CD4-positive, alpha-beta T cell treated with Interleukin-15 for 4 hours (primary cell): Measurements from ENCODE around the gene NOSTRIN.
A peak's percentile ranks its signal among the peaks of the same experiment; 100 is the strongest.
"Not testable (repeated sequence)": the region's sequence is repeated elsewhere in the genome, so short reads cannot be mapped to it uniquely, and the experiment has no call there.

Experiments
- DNase-seq: peaks from one replicate; pipeline ENCODE4 v3.0.0-alpha.2; 2020; ENCODE audit warnings: low spot score

The NOSTRIN gene, protein sequence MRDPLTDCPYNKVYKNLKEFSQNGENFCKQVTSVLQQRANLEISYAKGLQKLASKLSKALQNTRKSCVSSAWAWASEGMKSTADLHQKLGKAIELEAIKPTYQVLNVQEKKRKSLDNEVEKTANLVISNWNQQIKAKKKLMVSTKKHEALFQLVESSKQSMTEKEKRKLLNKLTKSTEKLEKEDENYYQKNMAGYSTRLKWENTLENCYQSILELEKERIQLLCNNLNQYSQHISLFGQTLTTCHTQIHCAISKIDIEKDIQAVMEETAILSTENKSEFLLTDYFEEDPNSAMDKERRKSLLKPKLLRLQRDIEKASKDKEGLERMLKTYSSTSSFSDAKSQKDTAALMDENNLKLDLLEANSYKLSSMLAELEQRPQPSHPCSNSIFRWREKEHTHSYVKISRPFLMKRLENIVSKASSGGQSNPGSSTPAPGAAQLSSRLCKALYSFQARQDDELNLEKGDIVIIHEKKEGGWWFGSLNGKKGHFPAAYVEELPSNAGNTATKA

DNA sequence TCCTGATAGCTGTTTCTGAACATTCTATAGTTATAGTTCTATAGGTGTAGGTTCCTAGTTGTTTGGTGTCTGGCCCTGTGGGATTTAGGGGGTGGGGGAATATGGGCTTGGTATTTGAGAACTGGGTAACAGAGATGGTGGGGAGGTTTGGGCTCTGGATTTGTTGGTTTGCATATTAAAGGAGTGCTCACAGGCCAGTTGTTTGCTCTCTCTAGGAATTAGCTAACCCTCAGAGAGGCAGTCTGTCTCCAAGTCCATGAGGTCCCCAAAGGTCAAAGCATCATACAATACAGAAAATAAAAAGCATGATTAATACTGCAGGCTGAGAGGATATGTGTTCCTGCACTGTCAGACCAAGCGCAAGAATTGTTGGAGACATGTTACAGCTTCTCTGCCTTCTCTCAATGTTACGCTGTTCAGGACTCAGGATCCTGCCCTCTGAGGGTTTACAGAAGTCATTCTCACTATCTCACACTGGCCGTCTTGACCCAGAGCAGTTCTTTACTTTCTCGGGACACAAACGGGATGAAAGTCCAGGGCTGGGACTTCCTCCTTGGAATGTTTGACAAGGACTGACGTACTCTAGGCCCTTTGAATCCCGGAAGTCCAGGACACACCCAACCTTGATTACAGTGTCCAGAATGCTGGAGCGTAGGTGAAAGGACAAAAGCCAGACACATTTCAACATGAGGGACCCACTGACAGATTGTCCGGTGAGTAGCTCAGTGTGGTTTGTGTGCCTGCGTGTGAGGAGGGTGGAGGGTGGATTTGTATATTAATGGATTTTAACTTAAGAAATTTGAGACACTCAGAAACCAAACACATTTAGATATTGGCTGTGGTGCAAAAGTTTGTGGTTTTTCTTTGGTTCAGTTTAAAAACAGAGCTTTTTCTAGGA lies at the start of gene NOSTRIN:
TSS of gene NOSTRIN (plus strand) at position 677 of the 898 bp plus-strand sequence. CDS start at position 687, 10 bp downstream.
- no peak for DNase-seq

DNA sequence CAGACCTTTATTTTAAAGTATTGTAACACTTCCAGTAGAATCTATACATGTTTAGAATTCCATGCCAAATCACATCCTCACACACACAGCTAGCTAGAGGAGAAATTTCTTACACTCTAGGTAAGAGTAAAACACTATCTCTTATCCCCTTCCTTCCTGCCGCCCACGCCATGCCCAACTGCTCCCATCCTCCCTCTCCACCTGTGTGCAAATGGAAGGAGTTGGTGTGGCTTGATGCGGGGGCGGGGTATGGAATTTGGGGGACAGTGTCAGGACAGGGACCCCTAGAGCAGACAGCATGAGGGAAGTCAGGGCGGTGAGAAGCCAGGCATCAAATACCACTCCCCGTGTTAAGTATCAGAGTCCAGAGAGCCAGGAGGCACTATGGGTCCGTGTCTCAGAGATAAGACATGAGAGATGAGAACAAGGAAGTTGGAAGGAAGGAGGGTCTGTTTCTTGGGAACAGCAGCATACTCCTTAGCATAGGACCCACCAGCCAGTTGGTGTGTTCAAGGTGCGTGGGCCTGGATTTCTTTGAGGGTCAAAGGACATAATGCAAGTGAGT lies 48.6 kb upstream of the NOSTRIN start:
- no peak for DNase-seq

DNA sequence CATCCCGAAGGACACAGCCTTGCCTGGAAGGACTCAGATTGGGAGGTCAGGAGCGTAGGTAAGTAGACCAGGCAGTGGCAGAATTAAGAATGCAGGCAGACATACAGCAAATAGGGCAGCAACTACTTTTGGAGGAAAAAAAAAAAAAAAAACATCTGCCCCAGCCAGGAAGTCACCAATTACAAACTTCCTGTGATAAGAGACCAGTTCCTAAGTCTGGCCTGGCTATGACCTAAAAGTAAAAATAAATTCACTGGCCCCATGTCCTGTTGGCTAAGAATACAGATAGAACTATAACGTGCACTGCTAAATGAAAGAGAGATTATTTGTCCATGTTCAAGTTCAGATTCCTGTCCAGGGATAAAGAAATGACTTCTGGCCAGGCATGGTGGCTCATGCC lies 45.2 kb upstream of the NOSTRIN start:
- no peak for DNase-seq

DNA sequence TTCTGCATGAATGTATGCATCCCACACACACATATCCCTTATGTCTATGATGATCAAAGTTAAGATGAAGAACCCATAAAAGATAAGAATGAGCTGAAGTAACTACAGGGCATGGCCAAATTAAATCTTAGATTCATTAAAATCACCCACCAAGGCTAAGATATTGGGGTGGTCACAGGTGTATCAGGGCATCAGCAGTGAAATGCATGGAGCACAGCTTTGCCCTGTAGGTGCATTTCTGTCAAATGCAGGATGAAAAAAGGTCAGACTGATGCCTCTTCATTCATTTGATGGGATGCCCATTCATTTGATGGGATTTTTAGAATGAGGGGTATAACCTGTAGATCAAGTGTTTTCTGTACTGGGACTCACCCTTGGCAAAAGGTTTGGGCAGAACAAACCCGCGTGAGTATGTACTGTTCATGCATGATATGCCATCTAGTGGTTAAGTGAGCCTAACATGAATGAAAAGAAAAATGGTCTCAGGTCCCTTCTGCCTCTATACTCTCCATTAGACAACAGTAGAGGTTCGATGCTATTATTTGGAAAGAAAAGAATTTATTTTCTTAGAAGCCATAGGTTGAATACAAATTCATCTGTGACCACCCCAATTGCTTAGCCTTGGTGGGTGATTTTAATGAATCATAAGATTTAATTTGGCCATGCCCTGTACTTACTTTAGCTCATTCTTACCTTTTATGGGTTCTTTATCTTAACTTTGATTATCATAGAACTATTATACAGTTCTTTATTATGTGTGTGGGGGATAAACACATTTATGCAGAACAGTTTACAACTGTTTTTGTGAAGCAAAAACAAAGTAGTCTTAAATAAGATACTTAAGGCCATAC lies 43.2 kb upstream of the NOSTRIN start:
- peak; percentile 50 for DNase-seq

DNA sequence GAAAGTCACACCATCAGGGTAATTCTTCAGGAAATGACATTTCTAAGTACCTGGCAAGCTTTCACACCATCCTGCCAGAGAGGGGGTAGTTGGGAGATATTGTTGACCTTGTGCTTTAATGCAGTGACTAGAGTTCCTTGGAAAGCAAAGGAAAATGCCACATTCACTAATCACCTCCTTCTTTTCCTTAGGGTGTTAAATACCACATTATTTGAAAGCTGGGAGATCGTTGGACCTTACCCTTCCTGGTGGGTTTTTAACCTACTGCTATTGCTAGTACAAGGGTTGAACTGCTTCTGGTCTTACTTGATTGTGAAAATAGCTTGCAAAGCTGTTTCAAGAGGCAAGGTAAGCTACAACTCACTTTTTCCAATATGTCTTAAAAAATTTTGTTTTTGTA lies 37.0 kb upstream of the NOSTRIN start:
- no peak for DNase-seq

DNA sequence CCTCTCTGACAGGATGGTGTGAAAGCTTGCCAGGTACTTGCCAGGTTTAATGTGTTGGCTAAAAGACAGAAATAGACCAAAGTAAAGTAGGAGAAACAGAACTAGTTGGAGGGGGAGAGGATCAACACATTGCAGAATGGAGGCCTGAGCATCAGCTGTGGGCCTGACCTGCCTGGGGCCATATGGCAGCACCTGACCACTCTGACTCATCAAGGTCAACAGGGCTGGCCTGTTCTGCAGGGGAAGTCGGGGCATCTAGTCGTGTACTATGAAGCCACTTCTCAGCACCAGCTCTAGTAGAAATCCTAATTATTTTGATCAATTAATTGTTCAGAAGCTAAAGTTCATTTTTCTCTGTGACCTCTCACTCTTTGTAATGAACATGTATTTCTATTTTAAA lies 35.8 kb upstream of the NOSTRIN start:
- no peak for DNase-seq

DNA sequence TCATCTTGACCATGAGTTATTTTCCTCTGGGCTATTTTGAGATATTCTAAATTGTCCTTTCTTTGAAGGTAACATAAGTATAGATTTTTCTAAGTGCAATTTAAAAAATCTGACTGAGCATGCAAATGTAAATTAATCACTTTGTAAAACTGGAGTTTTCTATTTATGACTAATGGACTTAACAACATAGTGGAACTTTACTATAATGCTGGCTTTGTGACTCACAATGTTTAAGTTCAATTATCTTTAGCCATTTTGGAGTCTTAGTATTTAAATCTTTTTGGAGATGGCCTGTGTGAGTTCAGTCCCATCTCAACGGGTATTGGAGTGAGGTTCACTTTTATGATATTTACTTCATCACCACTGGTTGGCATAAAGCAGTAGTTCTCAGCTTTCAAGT lies 35.2 kb upstream of the NOSTRIN start:
- no peak for DNase-seq

DNA sequence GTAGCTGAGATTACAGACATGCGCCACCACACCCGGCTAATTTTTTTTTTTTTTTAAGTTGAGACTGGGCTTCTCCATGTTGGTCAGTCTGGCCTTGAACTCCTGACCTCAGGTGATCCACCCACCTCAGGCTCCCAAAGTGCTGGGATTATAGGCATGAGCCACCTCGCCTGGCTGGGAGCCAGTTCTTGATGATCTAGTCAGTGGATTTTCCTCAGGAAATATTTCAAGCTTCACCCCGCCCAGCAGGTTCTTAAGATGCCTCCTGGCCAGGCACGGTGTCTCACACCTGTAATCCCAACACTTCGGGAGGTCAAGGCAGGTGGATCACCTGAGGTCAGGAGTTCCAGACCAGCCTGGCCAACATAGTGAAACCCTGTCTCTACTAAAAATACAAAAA lies 34.1 kb upstream of the NOSTRIN start:
- not testable (repeated sequence) for DNase-seq

DNA sequence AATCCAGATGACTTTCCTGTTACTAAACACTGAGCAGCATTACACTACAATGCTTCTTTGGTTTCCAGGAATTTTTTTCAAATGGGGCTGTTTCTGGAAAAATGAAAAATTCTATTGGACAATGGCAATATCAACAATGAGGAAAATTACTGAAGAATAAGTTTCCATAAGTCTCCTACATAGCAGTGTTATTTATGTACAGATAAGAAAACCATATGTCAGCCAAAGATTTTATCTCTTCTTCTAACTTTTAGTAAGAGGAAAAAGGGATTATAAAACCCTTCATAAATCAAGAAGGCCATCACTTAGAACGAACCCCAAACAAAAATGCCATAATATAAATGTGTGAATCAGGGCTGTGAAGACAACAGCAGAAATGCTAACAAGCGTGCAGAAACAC lies 31.6 kb upstream of the NOSTRIN start:
- no peak for DNase-seq

DNA sequence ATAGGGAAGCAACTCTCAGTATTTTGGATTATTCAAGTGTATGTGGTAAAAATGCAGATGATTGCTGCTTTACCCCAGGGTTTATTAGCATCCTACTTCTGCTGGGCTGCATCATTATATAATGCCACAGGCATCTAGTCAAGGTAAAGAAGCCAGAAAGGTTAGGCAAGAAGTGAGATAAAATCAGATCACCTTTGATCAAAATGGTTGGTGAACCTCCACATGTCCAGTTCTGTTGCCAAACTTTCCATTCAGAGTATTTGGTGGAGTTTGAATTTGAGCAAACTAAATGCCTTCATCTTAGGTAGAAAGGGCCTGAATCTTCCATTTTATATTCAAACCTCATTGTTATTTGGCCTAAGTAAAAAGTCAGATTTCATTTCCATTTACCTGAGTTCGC lies 29.7 kb upstream of the NOSTRIN start:
- DNase-seq, result no peak

DNA sequence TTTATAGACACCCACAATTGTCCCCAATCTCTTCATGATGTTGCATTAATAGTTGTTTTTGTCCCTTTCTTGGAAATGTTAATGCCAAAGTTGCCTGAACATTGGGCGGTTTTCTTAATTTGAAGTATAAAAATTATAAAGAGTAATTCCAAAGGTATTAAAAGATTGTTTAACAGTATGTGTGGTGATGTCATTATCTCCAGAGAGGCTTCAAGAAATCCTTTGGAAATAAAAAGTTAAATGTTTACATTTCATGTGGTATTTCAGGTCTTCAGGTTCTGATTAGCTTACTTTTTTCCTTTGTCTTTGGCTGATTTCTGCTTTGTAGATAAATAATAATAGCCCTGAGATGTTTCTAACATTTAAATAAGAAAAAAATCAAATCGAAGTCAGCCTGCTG lies 29.3 kb upstream of the NOSTRIN start:
- DNase-seq, result no peak

DNA sequence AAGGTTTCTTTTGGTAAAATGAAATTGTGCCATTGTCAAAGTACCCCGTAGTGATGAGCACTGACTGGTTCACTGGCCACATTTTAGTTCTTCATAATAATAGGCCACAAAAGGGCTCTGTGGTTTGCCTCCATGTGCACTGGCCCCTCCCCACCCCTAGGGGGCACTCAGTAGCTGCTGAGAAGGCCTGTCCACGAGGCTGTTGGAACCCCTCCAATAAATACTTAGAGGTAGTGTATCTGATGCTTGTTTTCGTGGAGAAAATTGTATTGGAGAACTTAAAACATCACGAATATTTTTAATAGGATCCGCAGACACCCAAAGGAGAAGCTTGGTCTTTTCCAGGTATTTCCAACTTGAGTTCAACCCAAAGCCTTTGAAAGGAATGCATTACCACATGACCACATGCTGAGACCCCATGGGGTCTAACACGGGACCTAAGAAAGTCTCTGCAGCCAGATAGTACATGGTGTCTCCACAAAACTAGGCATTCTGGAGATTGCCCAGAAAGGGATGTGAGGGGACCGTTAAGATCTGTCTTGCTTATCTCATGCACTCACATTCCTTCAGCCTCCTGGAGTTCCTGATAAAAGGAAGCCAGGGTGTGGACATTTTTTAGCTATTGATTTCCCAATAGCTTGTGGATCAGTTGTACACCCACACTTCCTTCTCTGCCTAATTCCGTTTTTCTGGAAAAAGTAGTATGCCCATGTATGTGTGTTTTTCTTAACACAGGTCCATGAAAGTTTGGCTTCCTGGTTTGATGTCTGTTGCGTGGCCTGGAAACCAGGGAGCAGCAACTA lies 28.5 kb upstream of the NOSTRIN start:
- DNase-seq, result peak; percentile 22

DNA sequence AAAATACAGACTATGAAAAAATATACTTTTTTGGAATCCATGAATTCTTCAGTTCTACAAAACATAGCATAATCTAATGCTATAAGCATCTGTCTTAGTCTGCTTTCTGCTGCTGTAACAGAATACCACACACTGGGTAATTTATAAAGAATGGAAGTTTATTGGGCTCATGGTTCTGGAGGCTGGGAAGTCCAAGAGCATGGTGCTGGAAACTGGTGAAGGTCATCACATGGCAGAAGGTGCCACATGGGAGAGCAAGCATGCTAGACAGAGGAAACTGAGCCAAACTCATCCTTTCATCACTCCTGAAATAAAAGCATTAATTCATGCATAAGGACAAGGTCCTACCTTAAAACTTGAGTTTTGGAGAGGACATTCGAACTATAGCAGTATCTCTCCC lies 26.6 kb upstream of the NOSTRIN start:
- no peak for DNase-seq

DNA sequence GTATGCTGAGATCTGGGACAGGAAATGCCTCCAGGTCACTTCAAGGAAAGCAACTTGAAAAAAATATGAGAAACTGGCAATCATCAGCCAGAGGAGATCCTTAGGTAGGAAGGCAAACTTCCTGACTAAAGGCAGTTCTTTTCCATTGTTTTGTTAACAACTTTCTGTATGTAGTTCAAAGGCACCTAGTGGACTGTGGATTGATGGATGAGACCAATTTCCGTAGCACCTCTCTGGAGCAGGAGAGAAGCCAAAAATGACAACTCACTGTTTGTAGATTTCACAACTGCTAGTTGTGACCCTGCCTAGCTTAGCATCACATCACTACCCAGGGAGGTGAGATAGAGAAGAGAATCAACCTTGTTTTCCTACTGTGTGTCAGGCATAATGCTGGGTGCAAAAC lies 21.8 kb upstream of the NOSTRIN start:
- DNase-seq, result no peak

DNA sequence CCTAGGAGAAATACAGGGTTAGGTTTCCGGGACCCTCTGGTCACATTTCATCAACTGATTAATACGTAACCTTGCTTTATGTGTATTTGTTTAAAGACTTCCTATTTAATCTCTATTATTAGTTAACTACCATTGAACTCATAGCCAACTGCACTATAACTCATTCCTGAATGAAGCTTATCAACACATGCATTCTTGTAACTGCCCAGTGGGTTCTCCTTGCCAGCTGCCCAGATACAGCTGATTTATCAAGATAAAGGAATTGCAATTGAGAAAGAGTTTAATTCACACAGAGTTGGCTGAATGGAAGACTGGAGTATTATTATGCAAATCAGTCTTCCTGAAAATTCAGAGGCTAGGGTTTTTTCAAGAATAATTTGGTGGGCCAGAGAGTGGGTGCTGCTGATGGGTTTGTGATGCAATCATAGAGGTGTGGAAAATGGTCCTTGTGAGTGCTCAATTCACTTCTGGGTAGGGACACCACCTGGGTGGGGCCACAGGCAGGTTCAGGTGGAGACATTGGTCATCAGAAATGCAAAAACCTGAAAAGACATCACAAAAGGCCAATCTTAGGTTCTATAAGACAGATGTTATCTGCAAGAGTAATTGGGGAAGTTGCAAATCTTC lies 21.1 kb upstream of the NOSTRIN start:
- DNase-seq, result no peak

DNA sequence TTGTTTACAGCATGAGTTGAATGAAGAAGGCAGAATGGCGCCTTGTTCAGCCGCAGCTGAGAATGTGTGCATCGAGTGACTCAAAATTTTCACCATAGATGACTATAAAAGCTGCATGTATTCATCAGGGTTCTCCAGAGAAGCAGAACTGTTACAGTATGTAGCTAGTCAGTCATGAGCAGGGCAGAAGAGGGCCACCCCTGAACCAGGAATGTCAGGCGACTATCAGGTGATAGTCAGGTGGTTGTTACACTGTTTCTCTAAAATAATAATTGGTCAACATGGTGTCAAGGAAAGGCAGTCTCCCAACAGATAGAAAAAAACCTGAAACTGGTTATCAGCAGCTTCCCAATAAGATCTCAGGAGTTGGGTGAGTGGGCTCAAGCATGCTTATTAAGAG lies 20.2 kb upstream of the NOSTRIN start:
- DNase-seq, result no peak

DNA sequence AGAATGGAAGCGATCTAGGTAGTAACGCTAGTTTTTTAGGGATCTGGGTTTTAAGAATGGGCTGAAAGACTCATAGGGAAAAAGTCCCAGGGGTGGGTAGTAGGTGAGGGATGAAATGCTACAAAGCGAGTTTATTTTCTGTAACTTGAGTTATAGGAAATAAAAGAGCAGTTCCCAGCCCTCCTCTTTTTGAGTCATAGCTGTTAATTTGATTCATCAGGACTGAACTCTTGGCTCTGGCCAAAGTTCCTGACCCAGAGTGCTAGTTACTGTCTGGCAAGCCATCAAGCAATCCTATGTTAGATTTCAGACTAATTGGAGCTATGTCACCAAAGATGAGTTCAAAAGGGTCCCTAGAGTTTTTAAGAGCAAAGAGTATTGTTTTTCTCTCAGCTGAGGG lies 17.4 kb upstream of the NOSTRIN start:
- DNase-seq, result no peak

DNA sequence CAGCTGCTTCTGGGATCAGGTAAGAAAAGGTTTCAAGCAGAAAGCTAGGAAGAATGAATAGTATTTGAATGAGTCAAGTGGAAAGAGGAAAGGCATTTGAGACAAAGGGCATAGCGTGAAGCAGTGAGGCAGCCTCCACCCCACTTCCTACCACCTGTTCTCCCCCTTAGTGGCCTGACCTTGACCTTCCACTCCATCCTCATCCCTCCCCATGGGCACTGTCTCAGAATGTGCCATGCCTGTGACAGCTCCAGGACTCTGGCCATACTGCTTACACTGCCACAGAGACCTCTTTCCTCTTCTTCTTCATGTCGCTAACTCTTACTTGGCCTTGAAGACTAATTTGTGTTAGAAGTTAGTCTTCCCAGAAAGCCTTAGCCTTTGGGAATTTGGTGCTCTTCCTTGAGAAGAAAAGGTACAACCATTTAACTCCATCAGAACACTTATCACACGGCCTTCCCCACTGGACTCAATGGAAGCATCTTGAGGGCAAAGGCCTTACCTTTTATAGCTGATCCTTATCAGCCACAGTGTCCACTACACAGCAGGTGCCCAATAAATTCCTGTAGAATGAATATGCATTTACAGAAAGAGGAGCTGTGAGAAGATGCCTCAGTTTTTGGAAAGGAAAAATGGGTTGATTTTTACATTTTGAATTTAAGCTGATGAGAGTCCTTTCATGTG lies 15.2 kb upstream of the NOSTRIN start:
- no peak for DNase-seq

DNA sequence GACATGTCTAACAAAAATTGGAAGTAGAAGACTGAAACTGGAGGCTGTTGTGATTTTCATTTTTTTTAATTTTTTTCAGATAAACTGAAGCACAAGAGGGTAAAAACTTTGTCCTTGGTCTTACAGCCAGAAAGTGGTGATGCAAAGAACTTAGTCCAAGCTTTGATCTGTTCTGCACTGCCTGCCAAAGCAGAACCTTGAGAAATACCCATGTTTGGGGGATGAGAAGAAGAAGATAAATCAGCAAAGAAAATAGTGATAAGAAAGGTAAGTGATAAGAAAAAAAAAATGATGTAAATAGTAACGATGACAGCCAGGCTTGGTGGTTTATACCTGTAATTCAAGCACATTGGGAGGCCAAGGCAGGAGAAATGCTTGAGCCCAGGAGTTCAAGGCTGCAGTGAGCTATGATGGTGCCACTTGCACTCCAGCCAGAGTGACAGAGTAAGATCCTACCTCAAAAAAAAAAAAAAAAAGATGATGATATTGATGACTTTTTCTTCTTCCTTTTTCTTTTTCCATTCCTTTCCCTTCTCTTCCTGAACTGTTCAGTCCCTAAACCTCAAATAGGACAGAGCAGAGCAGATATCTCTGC lies 14.6 kb upstream of the NOSTRIN start:
- DNase-seq, result no peak
